K562 (cell line): Measurements from ENCODE around the gene CYB5RL. TPM values are rescaled to one million over a fixed set of nuclear protein-coding genes. Genes with fewer than 3 reads are reported as not detected.

Experiments used
- CEBPG ChIP-seq, 3 experiments: fragments of 200-800 bp in 1 of 3; sonication (Bioruptor generic) in 1 of 3; sonication (generic) in 1 of 3; formaldehyde crosslinking in 1 of 3; IDR thresholded peaks in 2 of 3; conservative IDR thresholded peaks in 1 of 3; 2 replicates each; pipeline versions ENCODE4 v1.6.1 to v1.8.0; 2016 to 2022; ENCODE audit warnings: missing compliant biosample characterization in 2 of 3, missing genetic modification characterization in 2 of 3, mild to moderate bottlenecking in 1 of 3, missing genetic modification reagents in 1 of 3
- HMG20B ChIP-seq: fragments of 250-450 bp; sonication (Bioruptor Pico); IDR thresholded peaks from 2 replicates; pipeline ENCODE4 v1.5.0; 2021; ENCODE audit warnings: mild to moderate bottlenecking
- KDM2B ChIP-seq: fragments of 250-450 bp; sonication (Bioruptor Pico); IDR thresholded peaks from 2 replicates; pipeline ENCODE4 v1.8.0; 2021; ENCODE audit warnings: mild to moderate bottlenecking, moderate library complexity
- KDM5B ChIP-seq: fragments of 200-600 bp; sonication (generic); IDR thresholded peaks from 2 replicates; pipeline ENCODE4 v1.6.1; 2012; ENCODE audit warnings: low read depth, mild to moderate bottlenecking, moderate library complexity, low read length, control low read depth, inconsistent platforms; ENCODE audit not compliant: insufficient replicate concordance
- L3MBTL2 ChIP-seq: fragments of 450-650 bp; IDR thresholded peaks from 2 replicates; pipeline ENCODE4 v1.6.1; 2016; ENCODE audit warnings: mild to moderate bottlenecking, moderate library complexity
- MECOM ChIP-seq: fragments of 250-450 bp; sonication (Bioruptor Pico); IDR thresholded peaks from 2 replicates; pipeline ENCODE4 v1.8.0; 2022; ENCODE audit warnings: inconsistent platforms
- MLLT1 ChIP-seq, 2 experiments: fragments of 450-650 bp; IDR thresholded peaks; 2 replicates each; pipeline ENCODE4 v1.6.1; 2016
- NR2C2 ChIP-seq, 2 experiments: fragments of 200-800 bp in 1 of 2; sonication (Bioruptor generic) in 1 of 2; sonication (generic) in 1 of 2; formaldehyde crosslinking in 1 of 2; IDR thresholded peaks; 2 replicates each; pipeline versions ENCODE4 v1.6.1 to v1.8.0; 2016 to 2022; ENCODE audit warnings: mild to moderate bottlenecking in 1 of 2, missing compliant biosample characterization in 1 of 2, missing genetic modification characterization in 1 of 2, missing genetic modification reagents in 1 of 2
- POLR2AphosphoS5 ChIP-seq: IDR thresholded peaks from 2 replicates; pipeline ENCODE4 v1.6.1; 2011; ENCODE audit warnings: mild to moderate bottlenecking, low read depth, low read length, moderate library complexity; ENCODE audit not compliant: control insufficient read depth, insufficient read depth
- POLR3G ChIP-seq: IDR thresholded peaks from 2 replicates; pipeline ENCODE4 v1.6.1; 2011; ENCODE audit not compliant: insufficient read length, insufficient replicate concordance; ENCODE audit errors: extremely low read depth
- SMC3 ChIP-seq: conservative IDR thresholded peaks from 2 replicates; pipeline ENCODE4 v1.6.1; 2011; ENCODE audit warnings: low read depth, low read length, improper control_type of control experiment; ENCODE audit not compliant: insufficient read depth
- SNAPC5 ChIP-seq: fragments of 250-450 bp; sonication (Bioruptor Pico); IDR thresholded peaks from 2 replicates; pipeline ENCODE4 v1.8.0; 2021; ENCODE audit warnings: moderate library complexity, mild to moderate bottlenecking, inconsistent platforms
- SOX6 ChIP-seq: fragments of 450-650 bp; IDR thresholded peaks from 2 replicates; pipeline ENCODE4 v1.6.1; 2014; ENCODE audit warnings: mild to moderate bottlenecking
- THRAP3 ChIP-seq: fragments of 450-650 bp; IDR thresholded peaks from 2 replicates; pipeline ENCODE4 v1.6.1; 2016; ENCODE audit warnings: mild to moderate bottlenecking, inconsistent platforms, borderline replicate concordance
- ZNF175 ChIP-seq: fragments of 200-800 bp; sonication (Bioruptor generic); IDR thresholded peaks from 2 replicates; pipeline ENCODE4 v1.6.1; 2016; ENCODE audit warnings: low read depth, mild to moderate bottlenecking, missing genetic modification characterization, missing compliant biosample characterization
- ZNF24 ChIP-seq: fragments of 450-650 bp; IDR thresholded peaks from 2 replicates; pipeline ENCODE4 v1.6.1; 2016
- ZNF274 ChIP-seq: IDR thresholded peaks from 2 replicates; pipeline ENCODE4 v1.6.1; 2011; ENCODE audit warnings: low read depth, mild to moderate bottlenecking, low read length, moderate library complexity, borderline replicate concordance
- ZNF695 ChIP-seq: fragments of 450-650 bp; formaldehyde crosslinking; IDR thresholded peaks from 2 replicates; pipeline ENCODE4 v1.4.0; 2020; ENCODE audit warnings: mild to moderate bottlenecking, moderate library complexity
- polyA plus RNA-seq, 8 experiments: library from polyadenylated mRNA; depleted of rRNA in 4 of 8; stranded (reverse) in 5 of 8; unstranded in 3 of 8; fragments of >200 nt; fragmentation: Nextera tagmentation in 2 of 8; fragmentation: Illumina TruSeq in 1 of 8; extraction: Ambion mirVana in 2 of 8; extraction: Trizol in 1 of 8; gene quantifications; 2 replicates each; pipeline versions ENCODE4 v1.2.1 to v1.2.3, GENCODE V29; 2011 to 2014; ENCODE audit warnings: inconsistent platforms in 1 of 8, missing spikeins in 1 of 8
- total RNA-seq, 7 experiments: library from RNA; depleted of rRNA in 6 of 7; stranded (reverse); fragments of >200 nt in 6 of 7; fragmentation: Illumina TruSeq in 2 of 7; extraction: Trizol in 2 of 7; gene quantifications; 2 replicates each; pipeline versions ENCODE4 v1.2.1 to v1.2.3, GENCODE V29; 2011 to 2021; ENCODE audit warnings: low replicate concordance in 1 of 7
- TF ChIP-seq, protein P1 (sequence below): fragments of 250-450 bp; sonication (Bioruptor Pico); IDR thresholded peaks from 2 replicates; pipeline ENCODE4 v1.4.0; 2020; ENCODE audit warnings: borderline replicate concordance
- TF ChIP-seq, protein P2 (sequence below), 2 experiments: fragments of 150-350 bp in 1 of 2; IDR thresholded peaks; 2 replicates each; pipeline ENCODE4 v1.6.1; 2012 to 2016; ENCODE audit warnings: low read depth in 2 of 2, low read length in 2 of 2, mild to moderate bottlenecking in 1 of 2, moderate library complexity in 1 of 2

CYB5RL gene
- total and polyA plus RNA-seq, 9 of the 15 experiments (the other 6 are each of a cell fraction or from before 2014, with no cell fraction given), result 7.9 to 18.0 (median 11.2) TPM

DNA sequence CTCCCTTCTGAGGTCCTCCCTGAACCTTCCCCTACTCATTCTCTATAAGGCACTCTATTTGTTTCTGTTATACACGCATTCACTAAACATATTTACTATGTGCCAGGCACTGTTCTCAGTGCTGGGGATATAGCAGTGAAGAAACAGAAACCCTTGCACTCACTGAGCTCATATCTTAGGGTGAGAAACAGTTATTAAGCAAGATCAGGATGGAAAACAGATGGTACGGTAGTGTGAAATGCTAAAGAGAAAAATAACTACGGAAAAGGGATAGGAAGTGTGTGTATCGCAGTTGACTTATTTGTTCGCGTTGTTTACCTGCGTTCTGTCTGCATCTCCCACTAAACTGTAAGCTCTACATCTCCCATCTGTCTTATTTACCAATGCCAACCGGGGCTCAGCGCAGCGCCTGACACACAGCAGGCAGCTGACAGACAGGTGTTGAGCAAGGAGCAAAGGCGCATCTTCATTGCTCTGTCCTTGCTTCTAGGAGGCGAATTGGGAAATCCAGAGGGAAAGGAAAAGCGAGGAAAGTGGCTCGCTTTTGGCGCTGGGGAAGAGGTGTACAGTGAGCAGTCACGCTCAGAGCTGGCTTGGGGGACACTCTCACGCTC, 572 bp downstream of the CYB5RL start (continued):
- TF ChIP-seq THRAP3 (no peak), ZNF274 (no peak), L3MBTL2 (no peak), HMG20B (CRISPR knock-in tag) (no peak), KDM5B (no peak), NR2C2 (CRISPR knock-in tag; IDR thresholded peaks at IDR 0.05) (no peak), NR2C2 (tag; IDR thresholded peaks at IDR 0.05) (no peak), POLR3G (no peak), SMC3 (0 out of 2 replicates have a peak, but pooled peaks have one; percentile 12), ZNF695 (CRISPR knock-in tag) (no peak), ZNF175 (no peak), MLLT1 (IDR thresholded peaks at IDR 0.05) (0 out of 4 replicates have a peak, but pooled peaks of 1 of the 2 experiments have one; percentile 23), SNAPC5 (CRISPR knock-in tag) (no peak), KDM2B (no peak), SOX6 (no peak), CEBPG (CRISPR knock-in tag; IDR thresholded peaks at IDR 0.05) (no peak), CEBPG (tag; conservative IDR thresholded peaks at IDR 0.05 in 1 of 2, IDR thresholded peaks at IDR 0.05 in 1 of 2) (peak in 1 of 2 experiments; percentile 45; a peak in 2 of 4 replicates), ZNF24 (no peak), MECOM (CRISPR knock-in tag) (0 out of 2 replicates have a peak, but pooled peaks have one; percentile 46), POLR2AphosphoS5 (no peak)
- TF ChIP-seq, protein P1, sequence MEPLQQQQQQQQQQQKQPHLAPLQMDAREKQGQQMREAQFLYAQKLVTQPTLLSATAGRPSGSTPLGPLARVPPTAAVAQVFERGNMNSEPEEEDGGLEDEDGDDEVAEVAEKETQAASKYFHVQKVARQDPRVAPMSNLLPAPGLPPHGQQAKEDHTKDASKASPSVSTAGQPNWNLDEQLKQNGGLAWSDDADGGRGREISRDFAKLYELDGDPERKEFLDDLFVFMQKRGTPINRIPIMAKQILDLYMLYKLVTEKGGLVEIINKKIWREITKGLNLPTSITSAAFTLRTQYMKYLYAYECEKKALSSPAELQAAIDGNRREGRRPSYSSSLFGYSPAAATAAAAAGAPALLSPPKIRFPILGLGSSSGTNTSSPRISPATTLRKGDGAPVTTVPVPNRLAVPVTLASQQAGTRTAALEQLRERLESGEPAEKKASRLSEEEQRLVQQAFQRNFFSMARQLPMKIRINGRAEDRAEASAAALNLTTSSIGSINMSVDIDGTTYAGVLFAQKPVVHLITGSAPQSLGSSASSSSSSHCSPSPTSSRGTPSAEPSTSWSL, result no peak
- TF ChIP-seq, protein P2, sequence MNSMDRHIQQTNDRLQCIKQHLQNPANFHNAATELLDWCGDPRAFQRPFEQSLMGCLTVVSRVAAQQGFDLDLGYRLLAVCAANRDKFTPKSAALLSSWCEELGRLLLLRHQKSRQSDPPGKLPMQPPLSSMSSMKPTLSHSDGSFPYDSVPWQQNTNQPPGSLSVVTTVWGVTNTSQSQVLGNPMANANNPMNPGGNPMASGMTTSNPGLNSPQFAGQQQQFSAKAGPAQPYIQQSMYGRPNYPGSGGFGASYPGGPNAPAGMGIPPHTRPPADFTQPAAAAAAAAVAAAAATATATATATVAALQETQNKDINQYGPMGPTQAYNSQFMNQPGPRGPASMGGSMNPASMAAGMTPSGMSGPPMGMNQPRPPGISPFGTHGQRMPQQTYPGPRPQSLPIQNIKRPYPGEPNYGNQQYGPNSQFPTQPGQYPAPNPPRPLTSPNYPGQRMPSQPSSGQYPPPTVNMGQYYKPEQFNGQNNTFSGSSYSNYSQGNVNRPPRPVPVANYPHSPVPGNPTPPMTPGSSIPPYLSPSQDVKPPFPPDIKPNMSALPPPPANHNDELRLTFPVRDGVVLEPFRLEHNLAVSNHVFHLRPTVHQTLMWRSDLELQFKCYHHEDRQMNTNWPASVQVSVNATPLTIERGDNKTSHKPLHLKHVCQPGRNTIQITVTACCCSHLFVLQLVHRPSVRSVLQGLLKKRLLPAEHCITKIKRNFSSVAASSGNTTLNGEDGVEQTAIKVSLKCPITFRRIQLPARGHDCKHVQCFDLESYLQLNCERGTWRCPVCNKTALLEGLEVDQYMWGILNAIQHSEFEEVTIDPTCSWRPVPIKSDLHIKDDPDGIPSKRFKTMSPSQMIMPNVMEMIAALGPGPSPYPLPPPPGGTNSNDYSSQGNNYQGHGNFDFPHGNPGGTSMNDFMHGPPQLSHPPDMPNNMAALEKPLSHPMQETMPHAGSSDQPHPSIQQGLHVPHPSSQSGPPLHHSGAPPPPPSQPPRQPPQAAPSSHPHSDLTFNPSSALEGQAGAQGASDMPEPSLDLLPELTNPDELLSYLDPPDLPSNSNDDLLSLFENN (IDR thresholded peaks at IDR 0.05; ENCODE audit: low read depth in 2 of 2, low read length in 2 of 2), result no peak
